NCI-H82 treated with DMSO at 0.1 percent for 48 hours (cell line): ENCODE measurements around the gene CUEDC1.
"Not testable (repeated sequence)": the region's sequence is repeated elsewhere in the genome, so short reads cannot be mapped to it uniquely, and the experiment has no call there.

Experiments used
- DNase-seq: peaks from one replicate; lab custom pipeline; 2025; ENCODE audit not compliant: unreplicated experiment; lab: John Stamatoyannopoulos, UW

Gene CUEDC1

DNA sequence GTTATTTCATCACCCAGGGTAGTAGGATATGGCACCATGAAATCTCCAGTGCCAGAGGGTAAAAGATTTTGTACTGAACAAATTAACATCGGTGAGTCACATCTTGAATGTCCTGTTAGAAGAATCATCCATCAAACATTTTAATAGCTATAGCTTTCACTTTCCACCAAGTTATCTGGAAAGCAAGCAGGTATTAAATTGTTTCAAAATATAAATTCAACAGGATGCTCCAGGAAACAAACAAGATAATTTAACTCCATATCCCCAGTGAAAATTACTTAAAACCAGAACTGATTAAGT is 30.4 kb upstream of the CUEDC1 start:
- no peak for DNase-seq

DNA sequence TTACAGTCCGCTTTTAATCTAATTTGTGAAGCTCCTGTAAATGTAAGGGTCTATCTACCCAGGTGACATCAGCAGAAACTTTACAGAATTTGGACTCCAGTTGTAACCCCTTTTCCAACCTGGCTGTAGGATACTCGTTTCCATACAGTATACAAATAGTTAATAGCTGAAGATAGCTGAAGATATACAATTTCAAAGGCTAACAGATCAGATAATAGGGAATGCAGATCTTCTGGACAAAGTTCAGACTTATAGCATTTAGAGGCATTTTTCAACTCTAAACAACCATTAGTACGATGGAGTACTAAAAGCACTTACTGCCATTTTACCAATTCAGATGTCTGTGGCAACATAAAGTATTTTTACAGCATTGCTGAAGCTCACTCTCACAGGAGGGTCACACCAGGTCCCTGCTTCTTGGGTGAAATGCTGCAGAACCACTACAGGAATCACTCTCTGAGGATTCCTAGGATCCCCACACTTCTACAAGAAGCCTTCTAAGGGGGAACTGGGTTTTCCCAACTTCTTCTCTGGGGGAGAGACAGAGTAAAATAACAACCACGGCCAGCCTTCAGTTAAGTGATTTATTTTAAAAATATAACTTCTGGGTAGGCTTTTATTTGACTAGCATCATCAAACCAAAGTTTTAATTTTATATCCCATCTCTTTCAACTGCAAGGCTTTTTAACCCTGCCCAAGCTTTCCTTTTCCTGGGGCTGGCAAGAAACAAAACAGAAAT is 29.9 kb upstream of the CUEDC1 start:
- no peak for DNase-seq

DNA sequence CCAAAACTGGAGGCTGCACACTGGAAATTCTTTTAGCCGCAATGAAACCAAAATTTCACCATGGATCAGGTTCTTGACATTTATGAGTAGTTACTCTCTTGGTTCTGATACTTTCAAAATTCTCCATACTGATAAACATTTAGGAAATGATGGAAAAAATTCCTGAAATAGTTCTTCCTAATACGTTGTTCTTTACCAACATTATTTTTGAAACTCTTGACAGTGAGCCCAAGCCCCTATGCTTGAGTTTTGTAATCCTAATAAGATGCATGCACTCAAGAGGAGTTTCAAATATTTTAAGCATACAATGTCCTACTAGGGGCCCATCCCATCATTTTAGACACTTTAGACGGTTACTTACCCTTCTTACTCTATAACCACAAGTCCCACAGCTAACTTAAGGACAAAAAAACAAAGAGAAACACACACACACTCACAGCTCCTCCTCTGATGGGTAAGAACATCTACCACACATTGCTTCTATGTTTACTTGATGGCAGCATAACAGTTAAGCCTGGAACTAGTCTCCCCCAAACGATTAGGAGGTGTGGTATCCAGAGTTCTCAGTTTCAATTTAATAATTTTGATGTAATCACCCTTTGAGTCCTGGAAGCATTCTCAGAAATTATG is 29.2 kb upstream of the CUEDC1 start:
- DNase-seq, result no peak

DNA sequence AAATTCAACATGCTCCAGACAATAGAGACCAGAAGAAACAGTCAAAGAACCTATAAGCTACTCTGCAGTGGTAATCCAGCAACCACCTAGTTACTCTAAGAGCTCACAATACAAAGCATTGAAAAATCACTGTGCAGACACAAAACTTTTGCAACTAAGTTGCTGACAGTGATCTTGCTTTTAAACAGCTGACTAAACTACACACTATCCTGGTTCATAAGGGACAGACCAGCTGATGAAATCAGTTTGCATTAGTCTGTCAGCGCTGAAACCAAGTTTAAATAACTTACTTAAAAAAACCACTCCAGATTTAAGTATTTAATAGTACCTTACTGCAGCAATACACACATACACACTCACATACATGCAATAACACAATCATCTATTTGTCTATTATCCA is 28.2 kb upstream of the CUEDC1 start:
- DNase-seq, result no peak

DNA sequence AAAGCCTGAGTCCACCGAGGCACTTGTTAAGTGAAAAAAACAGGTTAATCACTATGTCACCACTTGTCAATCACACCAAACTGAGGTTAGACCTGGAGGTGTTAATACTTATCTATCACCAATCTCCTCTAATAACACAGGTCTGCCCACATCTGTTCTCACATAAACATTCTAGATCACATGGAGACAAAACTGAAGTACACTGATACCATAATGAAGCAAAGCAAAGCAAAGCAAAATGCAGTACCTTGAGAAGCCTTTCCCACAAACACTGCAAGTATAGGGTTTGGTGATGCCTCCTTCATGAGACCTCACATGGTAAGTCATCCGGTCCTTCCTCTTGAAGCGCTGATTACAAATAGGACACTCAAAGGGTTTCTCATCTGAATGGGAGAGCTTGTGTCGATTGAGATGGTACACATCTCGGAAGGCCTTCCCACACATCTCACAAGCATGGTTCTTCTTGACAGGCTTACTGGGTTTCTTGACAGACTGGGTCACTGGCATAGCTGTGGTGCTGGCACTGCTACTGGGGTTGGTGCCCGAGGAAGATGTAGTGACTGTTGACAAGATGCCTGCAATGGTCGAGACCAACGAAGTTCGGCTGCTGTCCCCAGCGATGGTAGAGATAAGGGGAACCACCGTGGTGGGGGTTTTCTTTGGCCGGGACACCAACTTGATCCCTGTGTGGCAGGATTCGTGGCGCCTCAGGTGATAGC is 27.4 kb upstream of the CUEDC1 start:
- DNase-seq, result no peak

DNA sequence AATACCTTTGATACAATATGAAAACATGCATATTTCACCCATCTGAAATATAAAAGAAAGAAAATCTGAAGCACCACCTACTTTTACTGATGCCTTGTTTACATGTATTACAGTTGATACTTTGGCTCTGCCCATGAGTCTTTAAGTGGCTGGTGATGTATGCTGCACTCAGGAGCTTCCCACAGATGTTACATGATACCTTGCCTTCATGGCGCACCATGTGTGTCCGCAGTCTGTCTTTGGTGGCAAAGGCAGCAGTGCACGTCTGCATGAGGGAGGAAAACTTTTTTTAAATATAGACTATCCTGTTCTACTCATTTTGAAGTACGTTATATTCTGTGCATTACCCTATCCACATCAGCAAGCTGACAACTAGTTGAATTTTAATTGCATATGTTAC is 25.3 kb upstream of the CUEDC1 start:
- DNase-seq, result no peak

DNA sequence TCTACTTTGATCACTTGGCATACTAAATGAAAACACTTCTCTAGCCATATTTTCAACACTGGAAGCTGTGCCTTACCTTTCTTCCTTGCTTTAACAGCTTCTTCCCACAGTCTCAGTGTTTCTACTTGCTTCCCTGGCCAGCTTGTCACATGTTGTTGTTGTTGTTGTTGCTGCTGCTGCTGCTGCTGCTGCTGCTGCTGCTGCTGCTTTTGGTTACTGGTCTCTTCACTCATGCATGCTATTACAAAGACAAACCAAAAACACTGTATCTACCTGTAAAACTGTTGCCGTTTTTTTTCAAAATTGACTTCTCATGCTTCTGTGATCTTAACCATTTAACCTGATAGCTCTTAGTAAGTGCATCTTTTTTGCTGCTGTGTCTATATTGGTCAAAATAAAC is 23.9 kb upstream of the CUEDC1 start:
- DNase-seq, result no peak

DNA sequence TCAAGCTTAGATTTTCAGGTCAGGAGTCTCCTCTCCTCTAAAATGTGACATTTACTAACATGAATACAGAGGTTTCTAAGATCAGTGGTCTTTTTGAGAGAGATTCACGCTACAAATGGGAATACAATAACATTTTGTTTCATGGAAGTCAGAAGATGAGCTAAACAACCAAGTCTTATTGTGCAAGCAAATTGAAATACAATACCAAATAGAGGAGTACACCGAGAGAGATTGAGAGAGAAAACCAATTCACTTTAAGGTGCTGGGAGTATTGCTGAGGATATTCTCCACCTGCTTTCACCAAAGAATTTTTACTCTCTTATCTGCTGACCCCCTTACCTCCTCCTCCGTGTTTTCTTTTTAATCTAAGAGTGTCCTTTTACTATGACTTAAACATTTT is 21.4 kb upstream of the CUEDC1 start:
- DNase-seq, result no peak

DNA sequence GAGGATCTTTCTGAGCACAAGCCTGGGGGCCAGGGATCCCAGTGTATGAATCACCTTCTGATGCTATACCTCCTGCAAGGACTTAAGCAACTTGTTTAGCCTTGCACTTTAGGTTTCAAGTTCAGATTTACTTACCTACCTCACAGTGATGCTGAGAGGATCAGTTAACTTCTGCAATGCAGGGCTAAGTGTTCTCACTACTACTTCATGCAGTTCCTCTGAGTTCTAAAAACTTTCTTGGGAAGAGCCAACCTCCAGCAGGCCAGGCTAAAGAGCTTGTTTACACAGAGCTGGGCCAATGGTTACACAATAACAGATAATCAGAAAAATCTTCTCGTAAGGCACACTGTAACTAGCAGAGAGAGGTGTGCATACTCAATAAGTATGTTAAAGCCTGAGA is 19.8 kb upstream of the CUEDC1 start:
- DNase-seq, result no peak

DNA sequence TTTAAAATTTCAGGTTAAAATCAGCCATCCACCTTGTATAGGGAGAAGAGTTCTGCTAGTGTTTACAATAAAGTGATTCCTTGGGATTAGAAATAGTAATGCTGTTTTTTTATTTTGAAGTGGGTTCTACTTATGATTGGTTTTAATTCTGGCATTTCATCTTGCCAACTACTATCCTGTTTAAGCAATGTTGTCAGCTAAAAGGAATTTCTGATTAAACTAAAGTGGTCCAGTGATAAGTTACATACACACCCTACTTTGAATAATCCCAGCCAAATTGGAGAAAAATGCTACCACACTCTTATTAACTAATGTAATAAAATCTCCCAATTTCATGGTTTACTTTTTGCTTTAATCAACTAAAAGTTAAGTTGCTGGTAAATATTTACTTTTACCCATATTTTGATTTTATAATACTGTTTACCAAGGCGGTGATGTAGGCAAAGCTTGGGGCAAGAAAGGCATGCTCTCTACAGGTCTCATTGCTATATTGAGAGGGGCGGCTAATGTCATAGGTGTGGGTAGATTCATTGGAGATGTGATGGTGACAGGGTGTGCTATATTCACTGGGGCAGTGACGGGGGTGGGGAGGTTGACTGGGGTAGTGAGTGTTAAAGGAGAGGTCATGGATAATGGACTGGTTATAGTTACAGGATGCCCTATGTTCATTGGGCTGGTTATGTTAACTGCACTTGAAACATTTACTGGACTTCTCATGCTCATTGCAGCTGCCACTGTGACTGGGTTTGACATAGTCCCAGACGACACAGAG is 19.0 kb upstream of the CUEDC1 start:
- DNase-seq, result not testable (repeated sequence)

DNA sequence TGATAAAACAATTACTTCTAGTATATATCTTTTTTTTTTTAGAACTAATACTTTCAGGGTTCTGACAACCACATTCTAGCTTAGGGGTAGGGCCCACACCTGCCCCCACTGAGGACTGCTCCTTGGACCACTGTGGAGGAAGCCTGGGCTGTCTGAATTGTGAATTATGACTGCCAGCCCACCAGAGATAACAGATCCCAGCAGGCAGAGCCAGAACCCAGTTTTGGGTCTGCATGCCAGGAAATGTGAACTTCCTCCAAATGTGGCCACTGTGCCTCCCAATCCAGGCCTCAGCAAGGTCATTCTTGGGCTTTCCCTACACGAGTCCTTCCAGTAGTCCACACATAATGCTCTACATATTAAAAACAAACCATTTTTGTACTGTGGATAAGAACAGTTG is 16.9 kb upstream of the CUEDC1 start:
- no peak for DNase-seq

DNA sequence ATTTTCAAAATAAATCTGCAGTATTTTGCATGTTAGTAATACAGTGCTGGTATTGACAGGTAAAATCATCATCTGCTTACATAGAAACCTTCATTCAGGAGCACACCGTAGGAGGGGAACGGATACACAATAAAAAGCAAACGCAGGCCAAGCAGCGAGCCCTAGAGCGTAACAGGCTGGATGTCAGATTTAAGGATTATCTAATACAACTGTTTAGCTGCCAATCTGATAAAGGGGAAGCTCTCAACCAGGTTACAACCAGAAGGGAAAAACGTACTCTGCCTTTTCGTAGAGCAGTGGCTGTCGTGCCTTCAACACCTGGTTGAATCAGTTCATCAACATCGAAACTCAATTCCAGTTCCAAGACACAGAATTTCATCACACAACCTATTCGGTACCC is 16.4 kb upstream of the CUEDC1 start:
- peak; percentile 68 for DNase-seq

DNA sequence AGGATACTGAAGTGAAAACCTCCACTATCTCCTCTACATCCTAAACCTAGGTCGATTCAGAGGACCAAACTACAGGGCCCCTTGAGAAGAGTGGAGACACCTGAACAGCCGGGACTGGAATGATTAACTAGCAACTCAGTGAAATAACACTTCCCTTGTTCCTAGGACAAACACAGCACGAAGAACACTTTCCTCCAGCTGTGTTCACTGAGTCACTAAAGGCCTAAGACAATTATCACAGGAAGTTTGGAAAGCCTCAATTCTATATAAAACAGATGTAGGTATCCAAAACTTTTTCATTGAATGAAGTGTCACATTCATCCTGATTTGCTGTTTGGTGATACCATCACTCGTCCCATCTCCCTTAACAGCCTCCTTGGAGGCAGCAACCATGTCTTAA is 15.5 kb upstream of the CUEDC1 start:
- DNase-seq, result no peak

DNA sequence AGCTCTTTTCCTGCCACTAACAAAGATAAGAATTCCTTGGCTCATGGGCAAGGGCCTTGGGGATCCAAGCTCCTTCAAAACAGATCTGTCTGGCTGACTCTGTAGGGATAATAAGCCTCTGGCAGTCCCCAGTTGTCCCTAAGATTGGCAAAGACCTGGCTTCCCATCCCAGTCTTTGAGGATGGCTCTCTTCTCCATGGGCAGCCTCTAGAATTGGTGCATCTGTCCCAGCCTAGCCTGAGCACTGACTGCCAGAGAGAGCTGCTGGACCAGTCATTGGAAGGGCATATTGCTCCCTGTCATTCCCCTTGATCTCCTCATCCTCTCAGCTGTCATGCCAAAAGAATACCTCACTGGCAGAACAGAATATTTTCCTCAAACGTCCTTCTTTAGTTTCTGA is 13.2 kb upstream of the CUEDC1 start:
- DNase-seq, result no peak

DNA sequence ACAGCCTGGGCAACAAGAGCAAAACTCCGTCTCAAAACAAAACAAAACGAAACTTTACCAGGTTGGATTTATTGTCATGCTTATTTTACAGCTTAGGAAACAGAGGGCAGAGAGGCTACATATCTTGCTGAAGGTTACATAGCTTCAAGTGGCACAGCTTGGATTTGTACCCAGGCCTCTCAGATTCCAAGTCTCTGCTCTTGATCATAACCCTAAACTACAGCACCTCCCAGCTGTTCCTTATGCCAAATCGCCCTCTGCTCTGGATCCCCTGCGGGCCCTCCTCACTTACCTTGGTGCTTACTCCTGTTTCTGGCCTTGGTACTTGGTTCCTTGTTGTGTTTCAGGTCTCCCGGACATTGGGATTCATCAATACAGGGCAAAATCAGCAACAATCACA is 11.7 kb upstream of the CUEDC1 start:
- no peak for DNase-seq

DNA sequence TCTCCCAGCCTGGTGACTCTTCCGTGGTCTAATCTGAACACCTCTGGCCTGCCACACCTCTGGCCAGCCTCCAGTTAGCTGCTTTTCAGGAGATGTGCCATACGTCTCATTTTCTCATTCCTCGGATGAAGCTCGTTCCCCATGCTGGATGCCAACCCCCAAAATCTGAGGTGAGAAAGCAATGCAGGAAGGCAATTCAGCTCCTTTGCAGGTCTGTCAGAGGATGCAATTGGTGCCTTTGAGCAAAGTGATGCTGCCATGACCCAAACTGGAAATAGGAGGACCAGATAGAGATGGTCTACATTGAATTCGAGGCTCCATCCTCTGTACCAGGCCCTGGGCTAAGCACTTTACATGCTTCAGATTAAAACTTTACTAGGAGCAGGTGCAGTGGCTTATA is 11.0 kb upstream of the CUEDC1 start:
- no peak for DNase-seq

DNA sequence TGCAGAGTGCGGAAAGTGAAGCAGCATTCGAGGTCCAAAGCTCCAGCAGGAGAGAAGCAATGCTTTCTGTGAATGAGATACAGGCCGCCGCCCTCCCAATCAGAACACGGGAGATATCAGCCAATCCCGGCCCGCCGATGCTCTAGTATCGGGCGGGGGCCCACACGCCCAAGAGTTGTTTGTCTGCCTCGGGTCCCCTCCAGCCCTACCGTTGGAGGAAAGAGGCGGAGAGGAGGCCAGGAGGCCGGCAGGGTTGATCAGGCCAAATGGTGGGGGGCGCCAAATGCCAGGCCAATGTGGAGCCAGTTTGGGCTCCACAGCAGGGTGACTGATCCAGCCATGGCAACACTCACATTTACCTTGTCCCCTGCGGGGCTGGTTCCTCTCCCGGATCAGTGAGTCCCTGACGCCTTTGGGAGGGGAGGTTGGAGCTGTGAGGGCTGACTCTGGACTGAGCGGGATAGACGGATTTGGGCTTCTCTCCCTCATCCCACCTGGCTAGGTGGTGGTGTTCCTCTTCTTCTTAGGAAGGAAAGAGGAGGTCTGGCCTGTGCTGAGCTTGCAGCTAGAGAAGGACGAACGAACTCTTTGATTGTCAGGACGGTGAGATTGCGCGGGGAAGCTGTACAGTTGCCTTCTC is 10.4 kb upstream of the CUEDC1 start:
- no peak for DNase-seq

DNA sequence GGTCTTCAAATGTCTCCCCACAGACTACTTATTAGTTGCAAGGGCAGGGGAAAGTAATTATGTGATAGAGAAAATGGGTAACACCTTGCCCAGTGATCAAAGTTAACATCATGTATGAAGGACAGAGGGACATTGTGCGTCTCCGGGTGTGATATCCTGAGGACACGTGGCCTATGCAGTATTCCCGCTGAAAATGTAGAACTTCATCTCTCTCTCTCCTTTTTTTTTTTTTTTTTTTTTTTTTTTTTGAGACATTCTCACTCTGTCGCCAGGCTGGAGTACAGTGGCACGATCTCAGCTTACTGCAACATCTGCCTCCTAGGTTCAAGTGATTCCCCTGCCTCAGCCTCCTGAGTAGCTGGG is 7.9 kb upstream of the CUEDC1 start:
- DNase-seq, result no peak

DNA sequence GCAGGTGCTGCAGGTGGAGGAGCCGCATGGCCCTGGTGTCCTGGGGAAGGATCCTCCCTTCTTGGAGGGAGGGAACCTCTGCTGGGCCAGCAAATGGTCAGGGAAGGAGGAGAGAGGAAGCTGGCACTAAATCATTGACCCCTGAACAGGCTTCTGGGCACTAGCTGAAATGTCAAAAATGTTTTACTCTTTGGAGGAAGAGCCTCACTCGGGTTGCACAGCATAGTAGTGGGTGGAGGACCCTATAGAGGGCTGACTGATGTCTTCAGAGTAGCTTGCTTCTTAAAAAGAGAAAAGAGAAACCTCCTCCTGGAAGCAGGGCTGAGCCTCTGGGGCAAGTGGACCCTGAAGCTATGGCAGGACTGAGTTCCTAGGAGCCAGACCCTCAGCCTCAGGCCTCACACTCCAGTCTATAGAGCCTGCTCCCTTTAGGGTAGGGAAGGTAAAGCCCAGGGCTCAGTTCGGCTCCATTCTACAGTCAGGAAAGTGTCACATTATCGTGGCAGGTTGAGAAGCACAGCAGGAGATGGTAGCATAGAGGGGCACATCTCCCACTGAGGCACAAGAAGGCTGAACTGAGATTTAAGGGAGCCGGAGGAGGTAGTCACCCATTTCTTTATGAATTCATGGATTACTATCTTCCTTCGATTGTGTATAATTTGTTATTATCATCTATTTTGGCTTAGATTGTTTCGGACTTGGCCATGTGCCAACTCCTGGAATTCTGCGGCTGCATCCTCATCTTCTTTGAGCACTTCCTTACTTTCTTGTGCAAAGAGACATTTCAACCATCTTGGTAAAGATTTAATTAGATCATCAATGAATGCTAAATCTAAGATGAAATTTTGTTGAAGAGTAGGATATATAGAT is 7.3 kb upstream of the CUEDC1 start:
- no peak for DNase-seq

DNA sequence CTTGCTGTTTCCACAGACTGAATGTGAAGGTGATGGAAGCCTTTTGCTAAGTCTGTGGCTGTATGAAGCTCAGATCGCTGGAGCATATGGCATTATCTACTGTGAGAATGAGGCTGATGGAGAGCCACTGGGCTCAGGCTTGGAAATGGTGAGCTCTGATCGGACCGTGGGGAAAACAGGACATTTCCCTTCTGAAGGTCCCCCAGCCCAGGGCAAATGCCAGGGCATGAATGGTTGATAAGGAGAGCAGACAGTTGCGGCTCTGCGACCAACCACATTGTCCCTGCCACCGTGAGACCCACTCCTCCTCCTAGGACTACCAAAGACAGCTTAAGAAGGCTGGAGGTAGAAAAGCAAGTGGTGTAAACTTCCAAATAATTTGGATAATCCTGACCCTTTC is 4.7 kb upstream of the CUEDC1 start:
- no peak for DNase-seq

DNA sequence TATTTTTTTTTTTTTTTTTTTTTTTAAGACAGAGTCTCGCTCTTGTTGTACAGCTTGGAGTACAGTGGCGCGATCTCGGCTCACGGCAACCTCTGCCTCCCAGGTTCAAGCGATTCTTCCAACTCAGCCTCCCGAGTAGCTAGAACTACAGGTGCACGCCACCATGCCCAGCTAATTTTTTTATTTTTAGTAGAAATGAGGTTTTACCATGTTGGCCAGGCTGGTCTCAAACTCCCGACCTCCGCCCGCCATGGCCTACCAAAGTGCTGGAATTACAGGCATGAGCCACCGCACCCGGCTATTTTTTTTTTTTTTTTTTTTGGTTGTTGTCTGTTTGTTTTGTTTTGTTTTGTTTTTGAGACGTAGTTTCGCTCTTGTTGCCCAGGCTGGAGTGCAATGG is 3.2 kb upstream of the CUEDC1 start:
- DNase-seq, result not testable (repeated sequence)
